ENCODE measurements around the gene COL1A2. TPM values are rescaled to one million over a fixed set of nuclear protein-coding genes. Genes with fewer than 3 reads are reported as not detected.

COL1A2 gene
- total RNA-seq, 4 donors from 2014 or later, result 59.1 to 10,885 (median 259) TPM

GRCh38 chr7:94368371-94368791 is 26.3 kb upstream of the COL1A2 start:
- Histone ChIP-seq H3K27me3 (no peaks in the 10 kb centered on the region), H3K4me1 (no peaks in the 10 kb centered on the region), H3K4me3 (no peak overlapping the region), H3K27ac (peak overlapping the region; percentile 63 to 81), H3K9me3 (no peaks in the 10 kb centered on the region), H3K36me3 (no peaks in the 10 kb centered on the region)
- peak in 1 of 2 donors; percentile 34 for DNase-seq
- intact Hi-C loops (cut with DNase I; ENCODE audit: low total_unique reads), result no loop called here
- no peak for TF ChIP-seq POLR2A (IDR thresholded peaks at IDR 0.05)
- TF ChIP-seq, protein P1, sequence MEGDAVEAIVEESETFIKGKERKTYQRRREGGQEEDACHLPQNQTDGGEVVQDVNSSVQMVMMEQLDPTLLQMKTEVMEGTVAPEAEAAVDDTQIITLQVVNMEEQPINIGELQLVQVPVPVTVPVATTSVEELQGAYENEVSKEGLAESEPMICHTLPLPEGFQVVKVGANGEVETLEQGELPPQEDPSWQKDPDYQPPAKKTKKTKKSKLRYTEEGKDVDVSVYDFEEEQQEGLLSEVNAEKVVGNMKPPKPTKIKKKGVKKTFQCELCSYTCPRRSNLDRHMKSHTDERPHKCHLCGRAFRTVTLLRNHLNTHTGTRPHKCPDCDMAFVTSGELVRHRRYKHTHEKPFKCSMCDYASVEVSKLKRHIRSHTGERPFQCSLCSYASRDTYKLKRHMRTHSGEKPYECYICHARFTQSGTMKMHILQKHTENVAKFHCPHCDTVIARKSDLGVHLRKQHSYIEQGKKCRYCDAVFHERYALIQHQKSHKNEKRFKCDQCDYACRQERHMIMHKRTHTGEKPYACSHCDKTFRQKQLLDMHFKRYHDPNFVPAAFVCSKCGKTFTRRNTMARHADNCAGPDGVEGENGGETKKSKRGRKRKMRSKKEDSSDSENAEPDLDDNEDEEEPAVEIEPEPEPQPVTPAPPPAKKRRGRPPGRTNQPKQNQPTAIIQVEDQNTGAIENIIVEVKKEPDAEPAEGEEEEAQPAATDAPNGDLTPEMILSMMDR (IDR thresholded peaks at IDR 0.05), result no peak

DNA sequence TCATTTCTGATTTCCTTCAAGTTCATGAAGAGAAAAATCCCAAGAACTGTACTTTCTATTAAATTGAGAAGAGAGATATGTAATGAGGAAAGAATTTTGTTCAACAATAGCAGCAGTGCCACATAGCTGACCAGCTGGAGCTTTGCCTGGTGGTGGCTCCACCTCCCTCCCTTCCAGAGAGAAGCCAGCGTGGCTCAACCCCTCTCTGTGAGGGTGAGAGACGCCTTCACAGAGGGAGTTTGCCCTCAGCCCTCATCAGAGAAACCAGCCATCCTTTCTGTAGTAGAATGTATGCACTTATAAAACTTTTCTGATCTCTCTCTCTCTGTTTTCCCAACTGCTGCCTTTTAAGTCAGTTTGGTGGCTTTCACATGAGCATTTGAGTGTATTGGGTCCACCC is 20.5 kb upstream of the COL1A2 start:
- DNase-seq, result peak; percentile 79 to 86
- Histone ChIP-seq H3K4me1 (peaks cover 0 to 5% of the 10 kb centered on the region in 2 donors), H3K27me3 (no peaks in the 10 kb centered on the region), H3K9me3 (no peaks in the 10 kb centered on the region), H3K27ac (peak overlapping the region; percentile 89 to 95), H3K36me3 (no peaks in the 10 kb centered on the region), H3K4me3 (peak overlapping the region; percentile 4 to 18)
- intact Hi-C loops (cut with DNase I; ENCODE audit: low total_unique reads), result no loop called here
- TF ChIP-seq POLR2A (IDR thresholded peaks at IDR 0.05), result peak in 1 of 2 donors; percentile 21
- TF ChIP-seq, protein P1 (IDR thresholded peaks at IDR 0.05), result no peak

DNA sequence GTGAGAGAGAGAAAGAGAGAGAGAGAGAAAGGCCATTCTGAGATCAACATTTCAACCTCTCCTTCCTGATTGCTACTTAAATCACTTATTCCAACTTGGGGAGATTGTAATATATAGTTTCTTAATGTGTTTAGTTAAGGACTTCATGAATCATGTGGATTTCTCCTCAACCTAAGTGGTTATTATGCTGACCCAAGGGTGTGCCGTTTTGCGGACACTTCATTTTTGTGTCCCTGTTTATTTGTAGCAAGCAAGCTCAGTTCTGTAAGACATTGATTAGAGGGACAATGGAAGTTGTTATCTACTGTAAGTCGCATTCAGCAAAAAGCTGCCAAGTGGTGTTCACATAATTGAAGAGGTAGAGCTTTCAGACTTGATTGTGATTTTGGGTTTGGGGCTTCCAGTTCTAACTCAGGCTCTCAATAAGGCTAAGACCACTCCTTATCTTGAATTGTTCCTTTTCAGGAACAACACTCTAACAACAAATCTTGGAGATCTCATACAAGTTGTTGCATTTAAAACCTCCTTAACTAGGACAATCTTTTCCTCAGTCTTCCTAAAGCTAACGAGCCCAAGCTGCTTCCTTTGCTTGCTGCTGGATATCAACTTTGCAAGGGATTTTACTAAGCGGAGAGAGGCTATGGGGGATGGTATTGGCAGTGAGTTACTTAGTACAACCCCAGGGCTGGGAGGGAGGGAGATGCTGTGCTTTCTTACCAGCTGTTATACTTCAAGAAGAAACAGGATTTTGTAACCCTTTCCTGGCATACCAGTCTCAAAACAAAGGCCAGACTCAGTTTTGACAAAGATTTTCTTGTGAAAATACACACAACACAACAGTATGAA is 19.8 kb upstream of the COL1A2 start:
- Histone ChIP-seq H3K4me3 (peak overlapping the region; percentile 14 to 18), H3K27ac (peak overlapping the region; percentile 89 to 95), H3K4me1 (peaks cover 0 to 5% of the 10 kb centered on the region in 2 donors), H3K9me3 (no peaks in the 10 kb centered on the region), H3K36me3 (no peaks in the 10 kb centered on the region), H3K27me3 (no peaks in the 10 kb centered on the region)
- TF ChIP-seq, protein P1 (IDR thresholded peaks at IDR 0.05), result no peak
- peak in 1 of 2 donors; percentile 26 for TF ChIP-seq POLR2A (IDR thresholded peaks at IDR 0.05)
- peak; percentile 62 to 88 for DNase-seq
- intact Hi-C loops (cut with DNase I; ENCODE audit: low total_unique reads), result no loop called here

DNA sequence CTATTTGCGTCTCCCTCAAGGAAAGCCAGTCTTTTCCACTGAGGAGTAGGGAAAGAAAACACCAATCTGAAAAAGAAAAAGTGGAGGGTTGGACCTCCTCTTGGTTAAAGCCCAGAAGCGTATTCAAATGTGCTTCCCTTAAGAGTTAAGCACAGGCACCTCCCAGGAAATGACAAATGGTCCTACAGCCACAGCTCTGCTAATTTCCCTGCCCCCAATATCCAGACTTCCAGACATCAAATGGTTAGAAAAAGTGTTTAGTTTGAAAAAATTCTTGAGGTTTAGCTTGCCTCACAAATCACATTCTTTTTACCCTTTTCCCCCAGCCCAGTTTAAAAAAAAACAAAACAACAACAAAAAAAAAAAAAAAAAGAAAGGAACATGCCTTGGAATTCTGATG is 19.0 kb upstream of the COL1A2 start:
- Histone ChIP-seq H3K4me3 (peak overlapping the region; percentile 14 to 18), H3K27ac (peak overlapping the region; percentile 89 to 95), H3K27me3 (no peaks in the 10 kb centered on the region), H3K4me1 (peaks cover 0 to 5% of the 10 kb centered on the region in 2 donors), H3K36me3 (no peaks in the 10 kb centered on the region), H3K9me3 (no peaks in the 10 kb centered on the region)
- no peak for TF ChIP-seq POLR2A (IDR thresholded peaks at IDR 0.05)
- TF ChIP-seq, protein P1 (IDR thresholded peaks at IDR 0.05), result no peak
- peak; percentile 35 to 63 for DNase-seq
- intact Hi-C loops (cut with DNase I; ENCODE audit: low total_unique reads), result no loop called here

- H3K36me3 ChIP-seq, result no peaks in the 10 kb centered on the region
- H3K4me3 ChIP-seq, result no peak overlapping the region
- no peaks in the 10 kb centered on the region for H3K9me3 ChIP-seq
- TF ChIP-seq, protein P1 (IDR thresholded peaks at IDR 0.05), result no peak
- TF ChIP-seq POLR2A (IDR thresholded peaks at IDR 0.05), result no peak
- DNase-seq, result no peak
- intact Hi-C loops (cut with DNase I; ENCODE audit: low total_unique reads), result no loop called here
- no peaks in the 10 kb centered on the region for H3K27me3 ChIP-seq
- peak overlapping the region; percentile 89 to 95 for H3K27ac ChIP-seq
- peaks cover 0 to 5% of the 10 kb centered on the region in 2 donors for H3K4me1 ChIP-seq
Observed at GRCh38 chr7:94376281-94376680, 18.4 kb upstream of the COL1A2 start.
